Astrocyte of the spinal cord (primary cell): ENCODE results near the gene MTAP.
A peak's percentile ranks its signal among the peaks of the same experiment; 100 is the strongest.

Experiments used
- DNase-seq: peaks from one replicate; pipeline ENCODE4 v3.0.0; 2011; ENCODE audit warnings: low read depth, low spot score
- H3K4me3 ChIP-seq: 2 replicates; pipeline ENCODE4 v1.5.1; 2011; ENCODE audit warnings: low read depth, mild to moderate bottlenecking, low read length, moderate library complexity
- in situ Hi-C: cut with HindIII; loops from 2 replicates; pipeline ENCODE4 v1.10.0; 2017; ENCODE audit warnings: low sequenced_read_pairs
- TF ChIP-seq, protein P1 (sequence below): IDR thresholded peaks from 2 replicates; pipeline ENCODE4 v1.5.1; 2012; ENCODE audit warnings: low read depth, mild to moderate bottlenecking, low read length, inconsistent platforms

Gene MTAP

DNA sequence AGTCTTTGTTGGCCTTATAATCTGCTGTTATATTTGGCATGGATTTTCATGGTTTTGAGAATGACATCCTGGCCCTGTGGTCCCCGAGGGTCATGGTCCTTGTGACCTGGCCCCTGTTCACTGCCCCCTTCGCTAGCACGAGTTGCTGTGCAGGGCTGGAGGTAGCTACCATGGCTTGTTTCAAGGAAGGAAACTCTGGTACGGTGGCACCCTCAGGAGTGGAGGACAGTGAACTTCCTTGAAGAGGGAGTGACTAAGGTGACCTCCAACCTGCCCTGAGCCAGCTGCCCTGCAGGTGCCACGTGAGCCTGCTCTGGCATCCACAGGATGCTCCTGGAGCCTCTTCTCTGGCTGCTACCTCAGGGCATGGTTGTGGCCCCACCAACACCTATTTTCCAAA is 62.1 kb downstream of the MTAP start:
- in situ Hi-C loops = no loop called here
- DNase-seq = no peak
- TF ChIP-seq, protein P1, sequence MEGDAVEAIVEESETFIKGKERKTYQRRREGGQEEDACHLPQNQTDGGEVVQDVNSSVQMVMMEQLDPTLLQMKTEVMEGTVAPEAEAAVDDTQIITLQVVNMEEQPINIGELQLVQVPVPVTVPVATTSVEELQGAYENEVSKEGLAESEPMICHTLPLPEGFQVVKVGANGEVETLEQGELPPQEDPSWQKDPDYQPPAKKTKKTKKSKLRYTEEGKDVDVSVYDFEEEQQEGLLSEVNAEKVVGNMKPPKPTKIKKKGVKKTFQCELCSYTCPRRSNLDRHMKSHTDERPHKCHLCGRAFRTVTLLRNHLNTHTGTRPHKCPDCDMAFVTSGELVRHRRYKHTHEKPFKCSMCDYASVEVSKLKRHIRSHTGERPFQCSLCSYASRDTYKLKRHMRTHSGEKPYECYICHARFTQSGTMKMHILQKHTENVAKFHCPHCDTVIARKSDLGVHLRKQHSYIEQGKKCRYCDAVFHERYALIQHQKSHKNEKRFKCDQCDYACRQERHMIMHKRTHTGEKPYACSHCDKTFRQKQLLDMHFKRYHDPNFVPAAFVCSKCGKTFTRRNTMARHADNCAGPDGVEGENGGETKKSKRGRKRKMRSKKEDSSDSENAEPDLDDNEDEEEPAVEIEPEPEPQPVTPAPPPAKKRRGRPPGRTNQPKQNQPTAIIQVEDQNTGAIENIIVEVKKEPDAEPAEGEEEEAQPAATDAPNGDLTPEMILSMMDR = no peak
- H3K4me3 ChIP-seq = no peak overlapping the region

DNA sequence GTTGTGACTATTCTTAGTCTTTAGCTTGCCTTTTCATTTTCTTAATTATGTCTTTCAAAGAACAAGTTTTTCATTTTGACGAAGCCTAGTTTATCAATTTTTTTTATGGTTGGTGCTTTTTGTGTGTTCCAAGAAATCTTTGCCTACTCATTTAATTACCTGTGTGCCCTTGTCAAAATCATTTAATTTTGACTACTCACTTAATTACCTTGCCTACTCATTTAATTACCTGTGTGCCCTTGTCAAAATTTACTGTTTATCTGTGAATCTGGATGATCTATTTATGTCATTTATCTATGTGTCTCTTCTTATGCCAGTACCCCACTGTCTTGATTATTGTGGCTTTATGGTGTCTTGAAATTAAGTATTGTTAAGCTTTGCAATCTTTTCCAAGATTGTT is 63.9 kb downstream of the MTAP start:
- DNase-seq = no peak
- TF ChIP-seq, protein P1 = no peak
- in situ Hi-C loops = no loop called here
- H3K4me3 ChIP-seq = no peak overlapping the region

DNA sequence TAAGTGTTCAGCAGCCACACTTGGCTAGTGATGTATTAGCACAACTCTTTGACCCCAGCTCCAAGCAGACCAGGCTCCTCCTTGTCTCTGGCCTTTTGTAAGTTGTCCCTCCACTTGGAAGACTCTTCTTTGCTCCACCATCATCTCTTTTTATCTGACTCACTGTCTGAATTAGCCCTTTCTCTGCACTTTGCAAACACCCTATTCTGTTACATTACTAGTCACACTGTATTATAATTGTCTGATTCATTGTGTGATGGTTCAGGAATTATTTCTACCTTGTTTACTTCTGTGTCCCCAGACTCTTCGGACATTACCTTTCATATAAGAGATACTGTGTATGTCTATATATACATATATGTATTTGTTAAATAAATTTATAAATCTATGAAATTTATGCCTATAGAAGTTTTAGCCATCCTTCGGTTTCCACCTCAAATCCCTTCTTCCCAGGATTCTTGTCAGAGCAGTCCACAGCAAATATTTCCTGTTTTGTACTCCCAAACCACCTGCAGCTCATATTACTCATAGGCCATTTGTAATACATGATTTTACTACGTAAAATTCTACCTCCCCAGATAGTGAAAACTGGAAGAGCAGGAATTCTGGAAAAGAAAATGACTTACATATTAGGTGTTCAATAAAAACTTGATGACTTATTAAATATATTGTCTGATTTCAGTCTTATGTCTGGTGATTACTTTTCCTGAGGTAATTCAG is 69.0 kb downstream of the MTAP start:
- TF ChIP-seq, protein P1 = no peak
- in situ Hi-C loops = no loop called here
- no peak for DNase-seq
- H3K4me3 ChIP-seq = no peak overlapping the region

DNA sequence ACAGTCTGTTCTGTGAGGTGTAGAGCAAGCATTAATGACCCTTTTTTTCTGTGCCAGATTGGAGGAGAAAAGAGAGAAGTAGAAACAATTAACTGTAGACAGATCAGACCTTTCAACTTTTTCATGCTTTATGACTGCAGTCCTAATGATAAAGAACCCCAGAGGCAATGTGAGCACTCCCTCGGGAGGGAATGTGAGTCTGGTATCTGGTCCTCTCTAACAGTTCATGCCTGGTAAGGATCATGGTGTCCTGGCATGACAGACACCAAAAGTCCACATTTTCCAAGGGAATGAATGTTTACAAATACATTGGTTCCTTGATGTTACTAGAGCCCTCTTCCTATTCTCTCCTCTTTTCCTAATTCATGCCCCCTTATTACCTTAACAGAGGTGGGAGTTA is 70.3 kb downstream of the MTAP start:
- no peak overlapping the region for H3K4me3 ChIP-seq
- TF ChIP-seq, protein P1 = no peak
- no peak for DNase-seq
- in situ Hi-C loops = no loop called here

DNA sequence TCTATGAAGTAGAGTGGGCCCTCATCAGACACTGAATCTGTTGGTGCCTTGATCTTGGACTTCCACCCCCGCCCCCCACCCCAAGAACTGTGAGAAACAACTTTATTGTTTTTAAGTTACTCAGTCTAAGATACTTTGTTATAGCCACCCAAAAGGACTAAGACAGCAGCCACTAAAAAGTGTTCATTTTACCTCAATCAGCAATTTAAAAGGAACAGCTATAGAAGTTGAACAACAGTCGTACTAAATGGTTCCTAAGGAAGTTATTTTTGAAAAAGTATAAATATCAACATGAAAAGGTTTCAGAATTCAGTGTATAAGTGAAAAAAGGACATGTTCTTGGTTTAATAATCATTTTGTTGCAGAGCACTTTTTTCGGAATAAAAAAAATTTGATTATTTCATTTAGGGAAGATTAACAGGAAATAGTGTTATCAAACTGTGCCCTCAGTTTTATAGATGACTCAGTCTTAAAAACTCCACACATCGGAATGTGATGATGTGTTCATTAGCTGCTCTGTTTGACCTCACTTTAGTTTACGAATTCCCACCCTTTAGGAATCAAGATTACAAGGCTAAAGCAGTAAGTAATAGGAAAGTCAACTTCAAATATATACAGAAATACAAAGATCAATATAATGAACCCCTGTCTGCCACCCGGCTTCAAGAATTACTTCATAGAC is 71.2 kb downstream of the MTAP start:
- TF ChIP-seq, protein P1 = no peak
- DNase-seq = peak; percentile 51
- H3K4me3 ChIP-seq = no peak overlapping the region
- in situ Hi-C loops = no loop called here

DNA sequence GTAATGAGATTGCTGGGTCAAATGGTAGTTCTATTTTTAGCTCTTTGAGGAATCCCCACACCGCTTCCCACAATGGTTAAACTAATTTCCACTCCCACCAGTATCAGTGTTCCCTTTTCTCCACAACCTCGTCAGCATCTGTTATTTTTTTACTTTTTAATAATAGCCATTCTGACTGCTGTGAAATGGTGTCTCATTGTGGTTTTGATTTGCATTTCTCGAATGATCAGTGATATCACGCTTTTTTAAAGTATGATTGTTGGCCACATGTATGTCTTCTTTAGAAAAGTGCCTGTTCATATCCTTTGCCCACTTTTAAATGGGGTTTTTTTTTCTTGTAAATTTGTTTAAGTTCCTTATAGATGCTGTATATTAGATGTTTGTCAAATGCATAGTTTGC is 73.5 kb downstream of the MTAP start:
- no peak for DNase-seq
- TF ChIP-seq, protein P1 = no peak
- no peak overlapping the region for H3K4me3 ChIP-seq
- in situ Hi-C loops = no loop called here
